ENCODE measurements around the gene MYL5.
"Not testable (repeated sequence)": the region's sequence is repeated elsewhere in the genome, so short reads cannot be mapped to it uniquely, and the experiment has no call there.

DNA sequence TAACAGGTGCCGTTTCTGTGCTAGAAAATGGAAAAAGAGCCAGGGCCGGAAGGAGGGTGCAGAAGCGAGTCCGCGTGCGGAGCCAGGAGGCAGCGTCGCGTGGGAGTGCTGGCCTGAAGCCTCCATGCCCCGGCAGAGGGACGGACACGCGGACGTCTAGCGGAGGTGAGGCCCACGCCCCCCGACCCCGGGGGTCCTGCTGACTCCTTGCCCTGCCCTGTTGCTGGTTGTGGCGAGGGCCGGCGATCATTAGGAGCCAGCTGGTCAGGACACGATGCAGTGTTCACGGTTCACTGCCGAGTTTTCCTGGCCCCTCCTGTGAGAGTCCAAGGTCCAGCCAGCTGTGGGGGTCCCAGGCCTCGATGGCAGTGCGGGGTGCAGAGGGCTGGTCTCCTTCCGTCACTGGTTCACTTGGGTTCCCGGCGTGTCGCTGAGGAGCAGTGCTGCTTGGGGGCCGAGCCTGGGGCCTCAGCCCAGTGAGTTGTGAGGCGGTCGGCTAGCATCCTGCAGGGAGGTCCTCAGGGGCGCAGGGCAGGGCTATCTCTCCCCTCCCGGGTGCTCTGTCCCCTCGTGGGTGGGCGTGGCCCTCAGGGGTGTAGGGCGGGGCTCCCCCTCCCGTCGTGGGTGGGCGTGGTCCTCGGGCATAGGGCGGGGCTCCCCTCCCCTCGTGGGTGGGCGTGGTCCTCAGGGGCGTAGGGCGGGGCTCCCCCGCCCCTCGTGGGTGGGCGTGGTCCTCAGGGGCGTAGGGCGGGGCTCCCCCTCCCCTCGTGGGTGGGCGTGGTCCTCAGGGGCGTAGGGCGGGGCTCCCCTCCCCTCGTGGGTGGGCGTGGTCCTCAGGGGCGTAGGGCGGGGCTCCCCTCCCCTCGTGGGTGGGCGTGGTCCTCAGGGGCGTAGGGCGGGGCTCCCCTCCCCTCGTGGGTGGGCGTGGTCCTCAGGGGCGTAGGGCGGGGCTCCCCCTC, 56.9 kb downstream of the MYL5 start:
- TF ChIP-seq, protein P1, sequence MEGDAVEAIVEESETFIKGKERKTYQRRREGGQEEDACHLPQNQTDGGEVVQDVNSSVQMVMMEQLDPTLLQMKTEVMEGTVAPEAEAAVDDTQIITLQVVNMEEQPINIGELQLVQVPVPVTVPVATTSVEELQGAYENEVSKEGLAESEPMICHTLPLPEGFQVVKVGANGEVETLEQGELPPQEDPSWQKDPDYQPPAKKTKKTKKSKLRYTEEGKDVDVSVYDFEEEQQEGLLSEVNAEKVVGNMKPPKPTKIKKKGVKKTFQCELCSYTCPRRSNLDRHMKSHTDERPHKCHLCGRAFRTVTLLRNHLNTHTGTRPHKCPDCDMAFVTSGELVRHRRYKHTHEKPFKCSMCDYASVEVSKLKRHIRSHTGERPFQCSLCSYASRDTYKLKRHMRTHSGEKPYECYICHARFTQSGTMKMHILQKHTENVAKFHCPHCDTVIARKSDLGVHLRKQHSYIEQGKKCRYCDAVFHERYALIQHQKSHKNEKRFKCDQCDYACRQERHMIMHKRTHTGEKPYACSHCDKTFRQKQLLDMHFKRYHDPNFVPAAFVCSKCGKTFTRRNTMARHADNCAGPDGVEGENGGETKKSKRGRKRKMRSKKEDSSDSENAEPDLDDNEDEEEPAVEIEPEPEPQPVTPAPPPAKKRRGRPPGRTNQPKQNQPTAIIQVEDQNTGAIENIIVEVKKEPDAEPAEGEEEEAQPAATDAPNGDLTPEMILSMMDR (IDR thresholded peaks at IDR 0.05; ENCODE audit: poor library complexity, severe bottlenecking) = not testable (repeated sequence)
- TF ChIP-seq MXI1 (conservative IDR thresholded peaks at IDR 0.05; ENCODE audit: poor library complexity, severe bottlenecking); EZH2 (IDR thresholded peaks at IDR 0.05; ENCODE audit: borderline replicate concordance, insufficient read depth, low read length, poor library complexity, severe bottlenecking): not testable (repeated sequence)

Measured in neural cell (in vitro differentiated cells).